ENCODE results near the gene CNTNAP3B.
"Not testable (repeated sequence)": the region's sequence is repeated elsewhere in the genome, so short reads cannot be mapped to it uniquely, and the experiment has no call there.

CNTNAP3B gene

GRCh38 chr9:42129073-42129729 is at the start of gene CNTNAP3B:
Gene CNTNAP3B (minus strand): TSS chr9:42129426. CDS start chr9:42129094, 332 bp downstream.
- peak; percentile 31 for DNase-seq (ENCODE audit: low read depth, low spot score)

DNA sequence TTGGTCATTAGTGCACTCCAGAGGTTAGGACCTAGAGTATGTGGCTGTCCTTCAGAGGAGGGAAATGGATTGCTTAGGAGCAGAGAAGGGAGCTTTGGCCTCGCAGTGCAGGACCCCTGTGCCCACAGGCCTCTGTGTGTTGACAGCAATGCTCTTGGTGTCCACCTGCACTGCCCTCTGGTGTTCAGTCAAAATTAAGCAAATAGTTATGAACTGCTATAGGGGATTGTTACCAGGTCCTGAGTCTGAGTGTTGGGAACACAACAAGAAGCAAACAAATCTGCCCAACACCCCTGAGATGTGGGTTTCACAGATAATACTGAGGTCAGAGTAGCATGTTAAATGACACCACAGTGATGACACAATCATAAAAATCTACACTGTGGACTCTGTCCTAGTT is 31.1 kb upstream of the CNTNAP3B start:
- peak; percentile 7 for DNase-seq (ENCODE audit: low read depth, low spot score)

GRCh38 chr9:42127056-42127841 is 2.0 kb downstream of the CNTNAP3B start:
- DNase-seq (ENCODE audit: low read depth, low spot score): peak; percentile 42

GRCh38 chr9:42121007-42121406 is 8.2 kb downstream of the CNTNAP3B start:
- DNase-seq (ENCODE audit: low read depth, low spot score): not testable (repeated sequence)

- not testable (repeated sequence) for DNase-seq (ENCODE audit: low read depth, low spot score)
These were observed 33.3 kb downstream of the CNTNAP3B start for GRCh38 chr9:42095929-42096328.

GRCh38 chr9:42084559-42084952 is 44.7 kb downstream of the CNTNAP3B start:
- not testable (repeated sequence) for DNase-seq (ENCODE audit: low read depth, low spot score)

- not testable (repeated sequence) for DNase-seq (ENCODE audit: low read depth, low spot score)
These were observed 45.2 kb downstream of the CNTNAP3B start for GRCh38 chr9:42083877-42084558.

DNA sequence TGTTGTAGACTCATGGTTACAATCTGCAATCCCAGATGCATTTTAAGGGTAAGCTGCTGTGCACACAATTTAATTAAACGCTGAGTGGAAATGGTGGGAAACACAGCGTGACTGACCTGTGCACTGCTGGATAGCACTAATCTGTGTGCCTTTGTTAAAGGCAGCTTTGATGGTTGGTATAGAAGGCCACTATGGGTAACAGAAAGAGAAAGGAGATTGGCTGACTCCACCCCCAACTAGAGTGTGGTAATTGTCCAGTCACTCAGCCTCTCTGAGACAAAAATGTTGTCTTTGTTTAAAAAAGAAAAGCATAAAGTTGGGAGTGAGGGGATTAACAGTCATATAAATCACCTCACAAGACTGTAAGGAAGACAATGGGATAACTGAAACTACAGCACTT is 48.9 kb downstream of the CNTNAP3B start:
- DNase-seq (ENCODE audit: low read depth, low spot score): peak; percentile 2

- DNase-seq (ENCODE audit: low read depth, low spot score): not testable (repeated sequence)
These were observed 54.4 kb downstream of the CNTNAP3B start for GRCh38 chr9:42074868-42075267.

- not testable (repeated sequence) for DNase-seq (ENCODE audit: low read depth, low spot score)
These were observed 58.2 kb downstream of the CNTNAP3B start for GRCh38 chr9:42071026-42071425.

DNA sequence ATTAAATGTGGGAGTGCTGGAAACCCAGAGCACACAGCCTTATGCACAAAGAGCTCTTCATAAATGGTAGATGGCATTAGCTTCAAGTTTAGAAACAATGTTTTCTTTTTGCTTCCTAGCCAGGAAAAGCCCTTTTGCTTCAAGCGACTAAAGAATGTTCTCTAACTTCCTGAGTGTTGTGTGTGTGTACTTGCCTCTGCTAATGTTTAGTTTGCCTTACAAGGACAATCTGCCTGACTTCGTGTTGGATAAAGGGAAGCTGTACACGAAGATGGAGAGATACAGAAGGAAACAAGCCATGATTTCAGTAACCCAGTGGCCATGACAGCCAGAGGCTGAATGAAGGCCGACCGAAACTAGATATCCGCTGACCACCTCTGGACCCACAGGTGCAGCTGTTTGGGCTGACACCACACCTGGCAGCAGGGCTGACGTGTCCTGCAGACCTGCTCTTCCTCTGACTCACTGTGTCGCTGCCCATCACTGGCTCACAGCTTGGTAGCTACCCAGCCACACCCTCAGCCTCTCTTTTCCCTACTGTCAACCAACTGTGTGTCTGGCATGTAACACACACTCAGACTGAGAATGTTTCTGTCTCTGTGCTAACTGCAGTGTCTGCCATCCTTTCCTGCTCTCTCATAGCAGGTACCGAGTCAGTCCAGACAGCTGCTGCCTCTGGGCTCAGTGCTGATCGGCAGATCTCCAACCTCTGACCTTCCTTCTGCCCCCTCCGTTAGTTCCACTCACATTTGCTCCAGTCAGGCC is 59.0 kb downstream of the CNTNAP3B start:
- DNase-seq (ENCODE audit: low read depth, low spot score): not testable (repeated sequence)

DNA sequence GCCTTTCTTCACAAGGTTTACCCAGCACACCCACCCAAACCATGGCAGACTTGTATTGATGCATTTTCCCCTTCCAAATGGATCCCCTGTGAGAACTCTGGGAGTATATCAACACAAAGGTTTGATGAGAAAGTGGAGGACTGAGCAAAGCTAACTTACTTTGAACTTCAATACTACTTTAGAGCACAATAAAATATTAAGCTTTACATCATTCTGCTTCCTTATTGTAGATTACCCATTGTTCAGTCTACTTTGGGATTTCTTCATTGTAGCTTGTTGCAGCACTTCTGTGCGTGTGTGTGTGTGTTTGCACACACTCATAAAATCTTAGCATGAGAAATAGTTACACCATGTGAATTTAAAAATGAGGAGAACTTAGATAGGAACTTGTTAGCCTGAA is 75.4 kb downstream of the CNTNAP3B start:
- not testable (repeated sequence) for DNase-seq (ENCODE audit: low read depth, low spot score)

DNA sequence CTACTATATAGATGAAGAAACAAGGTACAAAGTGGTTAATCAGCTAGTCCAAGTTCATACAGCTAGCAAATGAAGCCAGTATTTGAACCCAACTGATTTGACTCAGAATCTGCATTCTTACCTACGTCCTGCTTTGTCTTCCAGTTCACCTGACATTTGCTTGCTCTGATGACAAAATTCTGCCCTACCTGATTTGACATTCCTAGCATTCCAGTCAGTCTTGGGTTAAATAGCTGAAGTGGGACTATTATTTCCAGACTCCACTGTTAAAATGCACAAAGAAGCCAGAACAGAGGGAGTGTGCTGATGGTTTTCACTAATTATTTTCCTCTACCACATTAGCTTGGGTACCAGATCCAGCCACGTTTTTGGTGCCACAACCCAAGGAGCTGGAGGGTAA is 78.5 kb downstream of the CNTNAP3B start:
- DNase-seq (ENCODE audit: low read depth, low spot score): not testable (repeated sequence)

DNA sequence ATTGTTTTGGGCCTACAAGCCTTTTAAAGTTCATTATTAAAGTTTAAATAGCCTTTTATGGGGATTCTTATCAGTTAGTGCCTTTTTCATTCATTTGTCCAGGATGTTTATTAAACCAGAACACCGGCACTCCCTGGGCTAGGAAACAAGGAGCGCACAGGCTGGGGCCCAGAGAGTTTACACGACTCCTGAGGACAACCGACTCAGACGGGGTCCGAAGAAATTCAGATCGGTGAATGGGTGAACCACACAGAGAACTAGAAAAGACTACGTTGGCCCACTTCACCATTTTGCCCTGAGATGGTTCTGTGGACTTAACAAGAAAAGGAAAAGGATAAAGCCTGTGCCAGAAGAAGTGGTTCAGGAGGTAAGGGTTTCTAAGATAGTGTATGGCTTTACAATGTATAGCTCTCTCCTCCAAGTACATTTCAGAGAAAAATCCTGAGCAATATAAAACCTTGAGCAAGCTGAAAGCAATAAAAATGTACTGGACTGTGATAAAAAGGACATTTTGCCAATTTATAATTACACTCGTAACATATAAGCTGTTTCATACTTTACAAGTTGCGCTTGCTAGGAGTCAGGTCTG is 84.7 kb downstream of the CNTNAP3B start:
- not testable (repeated sequence) for DNase-seq (ENCODE audit: low read depth, low spot score)

DNA sequence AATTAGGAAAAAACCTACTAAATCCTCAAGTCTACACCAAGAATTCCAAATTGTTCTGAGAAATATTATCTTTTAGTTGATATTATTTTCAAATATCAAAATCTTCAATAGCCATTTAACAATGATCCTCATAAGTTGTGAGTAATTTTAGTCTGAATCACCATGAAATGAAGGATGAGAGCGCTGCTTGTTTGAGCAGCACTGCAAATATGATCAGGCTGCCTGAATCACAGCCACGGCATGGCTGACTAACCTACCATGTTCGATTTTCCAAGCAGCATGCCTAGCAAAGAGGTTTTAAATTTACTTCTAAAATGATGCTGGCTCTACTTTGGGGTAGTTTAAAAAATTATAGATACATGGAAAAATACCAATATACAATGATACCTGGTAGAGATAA is 95.7 kb downstream of the CNTNAP3B start:
- not testable (repeated sequence) for DNase-seq (ENCODE audit: low read depth, low spot score)

DNA sequence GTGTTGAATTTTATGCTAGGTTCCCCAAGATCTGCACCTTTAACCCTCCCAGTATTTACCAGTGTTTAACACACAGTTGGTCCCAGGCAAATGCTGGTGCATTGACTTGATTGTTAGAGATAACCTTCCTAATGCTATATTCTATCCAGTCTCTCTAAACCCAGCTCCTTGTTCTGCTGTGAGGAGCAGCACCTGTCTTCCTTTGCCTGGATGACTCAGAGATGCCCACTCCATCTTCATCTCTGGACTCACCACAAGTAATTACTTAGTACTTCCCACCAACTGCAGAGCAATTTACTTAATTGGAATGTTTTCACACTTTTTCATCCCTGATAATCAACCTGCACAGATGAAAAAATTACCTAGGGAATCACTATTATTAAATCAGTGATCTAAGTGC is 108.6 kb downstream of the CNTNAP3B start:
- DNase-seq (ENCODE audit: low read depth, low spot score): not testable (repeated sequence)

GRCh38 chr9:42018220-42018922 is 110.9 kb downstream of the CNTNAP3B start:
- DNase-seq (ENCODE audit: low read depth, low spot score): peak; percentile 2

DNA sequence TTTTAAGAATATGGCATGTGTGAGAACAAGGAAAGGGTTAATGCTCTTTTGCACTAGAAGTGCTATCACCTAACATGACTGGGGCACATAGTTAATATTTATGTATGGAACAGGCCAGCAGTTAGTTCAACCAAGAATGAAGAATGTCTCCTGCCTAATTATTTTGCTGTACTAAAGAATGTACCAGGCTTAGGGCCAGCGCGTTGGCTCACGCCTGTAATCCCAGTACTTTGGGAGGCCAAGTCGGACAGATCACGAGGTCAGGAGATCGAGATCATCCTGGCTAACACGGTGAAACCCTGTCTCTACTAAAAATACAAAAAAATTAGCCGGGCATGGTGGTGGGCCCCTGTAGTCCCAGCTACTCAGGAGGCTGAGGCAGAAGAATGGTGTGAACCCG is 114.9 kb downstream of the CNTNAP3B start:
- DNase-seq (ENCODE audit: low read depth, low spot score): not testable (repeated sequence)

- not testable (repeated sequence) for DNase-seq (ENCODE audit: low read depth, low spot score)
These were observed 137.6 kb downstream of the CNTNAP3B start for GRCh38 chr9:41991607-41992006.

DNA sequence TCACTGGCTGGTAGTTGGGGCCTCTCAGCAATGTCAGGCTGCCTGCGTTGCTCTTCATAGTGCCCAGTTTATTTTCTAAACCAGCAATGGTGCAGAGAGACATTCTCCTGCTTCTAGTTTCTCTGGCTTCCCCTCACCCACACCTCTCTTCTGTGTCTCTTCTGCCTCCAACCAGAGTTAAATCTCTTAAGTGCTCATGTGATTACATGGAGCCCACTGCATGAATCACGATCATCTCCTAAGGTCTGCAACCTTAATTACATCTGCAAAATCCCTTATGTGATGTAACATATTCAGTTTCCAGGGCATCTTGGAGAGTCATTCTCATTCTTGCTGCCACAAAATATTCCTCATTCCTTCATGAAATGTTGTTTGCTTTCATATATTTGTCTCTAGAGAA is 149.0 kb downstream of the CNTNAP3B start:
- not testable (repeated sequence) for DNase-seq (ENCODE audit: low read depth, low spot score)

Measured in astrocyte of the hippocampus (primary cell).